Loucy (cell line): ENCODE results near the gene ABCB11.

Source experiments
- H2AFZ ChIP-seq: fragments of 200-600 bp; sonication (generic); 2 replicates; pipeline ENCODE4 v1.6.0; 2016; ENCODE audit warnings: antibody characterized with exemption, mild to moderate bottlenecking, low read length, moderate library complexity
- H3F3A ChIP-seq: fragments of 200-600 bp; 2 replicates; pipeline ENCODE4 v1.6.0; 2016; ENCODE audit warnings: antibody characterized with exemption, low read depth, mild to moderate bottlenecking
- H3K27me3 ChIP-seq: fragments of 200-600 bp; sonication (generic); 2 replicates; pipeline ENCODE4 v1.6.1; 2014; ENCODE audit warnings: low read length, mild to moderate bottlenecking; ENCODE audit not compliant: insufficient read depth, poor library complexity, severe bottlenecking
- H3K36me3 ChIP-seq: fragments of 200-600 bp; sonication (generic); 2 replicates; pipeline ENCODE4 v1.6.1; 2016; ENCODE audit warnings: low read length; ENCODE audit not compliant: insufficient read depth
- H3K4me1 ChIP-seq: fragments of 200-600 bp; sonication (generic); 2 replicates; pipeline ENCODE4 v1.5.1; 2014; ENCODE audit warnings: low read length, mild to moderate bottlenecking; ENCODE audit not compliant: insufficient read depth, poor library complexity, severe bottlenecking
- H3K4me2 ChIP-seq: fragments of 200-600 bp; sonication (generic); 2 replicates; pipeline ENCODE4 v1.6.0; 2014; ENCODE audit warnings: antibody characterized with exemption, low read length, low read depth, mild to moderate bottlenecking; ENCODE audit not compliant: poor library complexity, severe bottlenecking
- H3K4me3 ChIP-seq: fragments of 200-600 bp; sonication (generic); 2 replicates; pipeline ENCODE4 v1.5.1; 2014; ENCODE audit warnings: low read length, mild to moderate bottlenecking, mixed read lengths; ENCODE audit not compliant: poor library complexity, severe bottlenecking
- H3K79me2 ChIP-seq: fragments of 200-600 bp; sonication (generic); 2 replicates; pipeline ENCODE4 v1.6.1; 2014; ENCODE audit warnings: low read length; ENCODE audit not compliant: insufficient read depth
- H3K9ac ChIP-seq: fragments of 200-600 bp; sonication (generic); 2 replicates; pipeline ENCODE4 v1.6.0; 2014; ENCODE audit warnings: mild to moderate bottlenecking, low read depth, low read length, moderate library complexity; ENCODE audit not compliant: poor library complexity, severe bottlenecking
- H3K9me2 ChIP-seq: fragments of 200-600 bp; sonication (generic); replicated peaks from 2 replicates; pipeline ENCODE4 v1.6.1; 2016; ENCODE audit warnings: low read depth, low read length, mixed read lengths
- H3K9me3 ChIP-seq: fragments of 200-600 bp; sonication (generic); 2 replicates; pipeline ENCODE4 v1.6.1; 2014; ENCODE audit warnings: mild to moderate bottlenecking, antibody characterized with exemption, low read length, low read depth; ENCODE audit not compliant: insufficient read depth
- H4K20me1 ChIP-seq: fragments of 200-600 bp; sonication (generic); 2 replicates; pipeline ENCODE4 v1.6.0; 2014; ENCODE audit warnings: antibody characterized with exemption, low read length, mild to moderate bottlenecking; ENCODE audit not compliant: insufficient read depth, poor library complexity, severe bottlenecking
- EZH2phosphoT487 ChIP-seq: fragments of 200-600 bp; IDR thresholded peaks from 2 replicates; pipeline ENCODE4 v1.6.1; 2018; ENCODE audit warnings: antibody characterized with exemption, mild to moderate bottlenecking, moderate library complexity, borderline replicate concordance
- TF ChIP-seq, protein P1 (sequence below): fragments of 200-600 bp; sonication (generic); conservative IDR thresholded peaks from 2 replicates; pipeline ENCODE4 v1.5.1; 2014; ENCODE audit warnings: mild to moderate bottlenecking, antibody characterized with exemption, low read length

The ABCB11 gene

DNA sequence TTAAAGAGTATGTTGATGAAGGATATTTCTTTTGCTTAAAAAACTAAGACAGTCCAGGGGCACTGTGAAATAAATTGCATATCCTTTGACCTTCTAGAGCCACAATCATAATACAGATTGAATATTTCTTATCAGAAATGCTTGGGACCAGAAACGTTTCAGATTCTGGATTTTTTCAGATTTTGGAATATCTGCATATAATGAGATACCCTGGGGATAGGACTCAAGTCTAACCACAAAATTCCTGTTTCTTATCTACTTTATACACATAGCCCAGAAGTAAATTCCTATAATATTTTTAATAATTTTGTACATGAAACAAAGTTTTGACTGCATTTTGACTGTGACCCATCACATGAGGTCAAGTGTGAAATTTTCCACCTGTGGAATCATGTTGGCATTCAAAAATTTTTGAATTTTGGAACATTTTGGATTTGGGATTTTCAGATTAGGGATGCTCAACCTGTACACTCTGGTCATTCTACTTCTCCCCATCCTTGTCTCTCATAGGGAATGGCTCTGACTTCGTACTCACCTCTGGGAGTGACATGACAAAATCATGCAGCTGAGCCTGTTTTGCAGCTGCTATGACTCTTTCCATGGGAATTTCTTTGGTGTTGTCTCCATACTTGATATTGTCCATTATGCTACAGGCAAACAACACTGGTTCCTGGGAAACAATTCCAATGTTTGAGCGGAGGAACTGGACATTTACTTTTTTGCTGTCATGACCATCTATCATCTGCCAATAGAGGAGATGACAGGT is 104.3 kb downstream of the ABCB11 start:
- H3K36me3 ChIP-seq, result no peaks in the 10 kb centered on the region
- TF ChIP-seq, protein P1, sequence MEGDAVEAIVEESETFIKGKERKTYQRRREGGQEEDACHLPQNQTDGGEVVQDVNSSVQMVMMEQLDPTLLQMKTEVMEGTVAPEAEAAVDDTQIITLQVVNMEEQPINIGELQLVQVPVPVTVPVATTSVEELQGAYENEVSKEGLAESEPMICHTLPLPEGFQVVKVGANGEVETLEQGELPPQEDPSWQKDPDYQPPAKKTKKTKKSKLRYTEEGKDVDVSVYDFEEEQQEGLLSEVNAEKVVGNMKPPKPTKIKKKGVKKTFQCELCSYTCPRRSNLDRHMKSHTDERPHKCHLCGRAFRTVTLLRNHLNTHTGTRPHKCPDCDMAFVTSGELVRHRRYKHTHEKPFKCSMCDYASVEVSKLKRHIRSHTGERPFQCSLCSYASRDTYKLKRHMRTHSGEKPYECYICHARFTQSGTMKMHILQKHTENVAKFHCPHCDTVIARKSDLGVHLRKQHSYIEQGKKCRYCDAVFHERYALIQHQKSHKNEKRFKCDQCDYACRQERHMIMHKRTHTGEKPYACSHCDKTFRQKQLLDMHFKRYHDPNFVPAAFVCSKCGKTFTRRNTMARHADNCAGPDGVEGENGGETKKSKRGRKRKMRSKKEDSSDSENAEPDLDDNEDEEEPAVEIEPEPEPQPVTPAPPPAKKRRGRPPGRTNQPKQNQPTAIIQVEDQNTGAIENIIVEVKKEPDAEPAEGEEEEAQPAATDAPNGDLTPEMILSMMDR, result no peak
- no peak for TF ChIP-seq EZH2phosphoT487
- no peak overlapping the region for H3K4me2 ChIP-seq
- no peaks in the 10 kb centered on the region for H3K9me2 ChIP-seq
- H3K27me3 ChIP-seq, result no peaks in the 10 kb centered on the region
- no peak overlapping the region for H2AFZ ChIP-seq
- no peak overlapping the region for H3K9ac ChIP-seq
- no peaks in the 10 kb centered on the region for H3K4me1 ChIP-seq
- no peak overlapping the region for H3K4me3 ChIP-seq
- H3K79me2 ChIP-seq, result no peaks in the 10 kb centered on the region
- H4K20me1 ChIP-seq, result no peaks in the 10 kb centered on the region
- no peaks in the 10 kb centered on the region for H3F3A ChIP-seq
- H3K9me3 ChIP-seq, result no peaks in the 10 kb centered on the region

- Histone ChIP-seq H3K9me3 (no peaks in the 10 kb centered on the region), H2AFZ (no peak overlapping the region), H3K9ac (no peak overlapping the region), H3K36me3 (no peaks in the 10 kb centered on the region), H3K79me2 (no peaks in the 10 kb centered on the region), H3K4me3 (no peak overlapping the region), H3K27me3 (no peaks in the 10 kb centered on the region), H3K4me1 (no peaks in the 10 kb centered on the region), H3K9me2 (no peaks in the 10 kb centered on the region), H4K20me1 (no peaks in the 10 kb centered on the region), H3F3A (no peaks in the 10 kb centered on the region), H3K4me2 (no peak overlapping the region)
- TF ChIP-seq, protein P1, result peak; percentile 73
- TF ChIP-seq EZH2phosphoT487, result no peak
These were observed 110.5 kb downstream of the ABCB11 start for GRCh38 chr2:168920504-168921157.

DNA sequence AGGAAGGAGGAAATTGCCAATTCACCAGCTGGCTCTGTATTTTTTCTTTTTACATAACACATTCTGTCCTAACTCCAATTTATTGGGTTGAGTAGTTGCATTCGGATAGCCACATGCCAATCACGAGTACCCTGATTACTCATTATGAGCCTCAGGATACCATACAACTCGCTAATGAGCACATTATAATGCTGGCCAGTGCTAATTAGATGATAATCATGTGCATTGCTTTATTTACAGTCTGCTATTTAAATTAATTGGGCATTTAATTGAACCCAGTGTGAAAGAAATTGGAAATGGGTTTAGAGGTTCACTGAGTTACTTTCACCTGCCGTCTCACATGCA is 114.8 kb downstream of the ABCB11 start:
- no peaks in the 10 kb centered on the region for H3K9me3 ChIP-seq
- no peaks in the 10 kb centered on the region for H3F3A ChIP-seq
- H3K4me3 ChIP-seq, result no peak overlapping the region
- no peaks in the 10 kb centered on the region for H3K27me3 ChIP-seq
- no peaks in the 10 kb centered on the region for H3K4me1 ChIP-seq
- no peak overlapping the region for H2AFZ ChIP-seq
- no peaks in the 10 kb centered on the region for H3K79me2 ChIP-seq
- no peak overlapping the region for H3K9ac ChIP-seq
- no peak overlapping the region for H3K4me2 ChIP-seq
- H3K9me2 ChIP-seq, result no peaks in the 10 kb centered on the region
- H4K20me1 ChIP-seq, result no peaks in the 10 kb centered on the region
- TF ChIP-seq, protein P1, result no peak
- no peak for TF ChIP-seq EZH2phosphoT487
- no peaks in the 10 kb centered on the region for H3K36me3 ChIP-seq
